H9 (cell line): Measurements from ENCODE around the gene PKD2L1. TPM values are rescaled to one million over a fixed set of nuclear protein-coding genes. Genes with fewer than 3 reads are reported as not detected.

ENCODE experiments used
- DNase-seq: peaks from one replicate; pipeline ENCODE4 v3.0.0-alpha.2; 2017
- H2AFZ ChIP-seq: one replicate; pipeline ENCODE4 v1.6.1; 2013; ENCODE audit warnings: mild to moderate bottlenecking, low read length, control low read depth, moderate library complexity
- H2AK5ac ChIP-seq: 2 replicates; pipeline ENCODE4 v1.6.1; 2013; ENCODE audit warnings: low read length, control low read depth, mixed read lengths; ENCODE audit not compliant: insufficient read length
- H2BK120ac ChIP-seq: one replicate; pipeline ENCODE4 v1.6.1; 2013; ENCODE audit warnings: low read depth, mild to moderate bottlenecking, low read length, control low read depth, inconsistent platforms; ENCODE audit not compliant: poor library complexity, severe bottlenecking
- H2BK12ac ChIP-seq: 2 replicates; pipeline ENCODE4 v1.6.1; 2013; ENCODE audit warnings: low read length, control low read depth, mixed read lengths, low read depth; ENCODE audit not compliant: insufficient read length
- H2BK15ac ChIP-seq: 2 replicates; pipeline ENCODE4 v1.6.1; 2013; ENCODE audit warnings: low read depth, low read length, control low read depth
- H2BK20ac ChIP-seq: one replicate; pipeline ENCODE4 v1.6.1; 2013; ENCODE audit warnings: low read depth, mild to moderate bottlenecking, low read length, control low read depth, inconsistent platforms; ENCODE audit not compliant: poor library complexity, severe bottlenecking
- H2BK5ac ChIP-seq: 2 replicates; pipeline ENCODE4 v1.6.1; 2013; ENCODE audit warnings: low read length, control low read depth, mixed read lengths; ENCODE audit not compliant: insufficient read length
- H3K14ac ChIP-seq: 2 replicates; pipeline ENCODE4 v1.6.1; 2013; ENCODE audit warnings: low read length, control low read depth; ENCODE audit not compliant: insufficient read depth
- H3K18ac ChIP-seq: 2 replicates; pipeline ENCODE4 v1.6.1; 2013; ENCODE audit warnings: low read depth, mild to moderate bottlenecking, mixed read lengths, low read length, control low read depth; ENCODE audit not compliant: insufficient read length
- H3K23ac ChIP-seq: 2 replicates; pipeline ENCODE4 v1.6.1; 2013; ENCODE audit warnings: low read length, control low read depth, mixed read lengths, low read depth; ENCODE audit not compliant: insufficient read length
- H3K23me2 ChIP-seq: 2 replicates; pipeline ENCODE4 v1.6.1; 2013; ENCODE audit warnings: low read depth, mild to moderate bottlenecking, mixed read lengths, low read length, control low read depth; ENCODE audit not compliant: insufficient read length, poor library complexity, severe bottlenecking
- H3K27ac ChIP-seq: 2 replicates; pipeline ENCODE4 v1.5.1; 2013; ENCODE audit warnings: low read length, control low read depth, mixed read lengths, low read depth; ENCODE audit not compliant: insufficient read length
- H3K27me3 ChIP-seq: 2 replicates; pipeline ENCODE4 v1.6.1; 2013; ENCODE audit warnings: low read length, control low read depth, inconsistent platforms; ENCODE audit not compliant: insufficient read depth
- H3K4ac ChIP-seq: 2 replicates; pipeline ENCODE4 v1.6.1; 2013; ENCODE audit warnings: low read depth, mild to moderate bottlenecking, control low read depth, inconsistent platforms, low read length, moderate library complexity
- H3K4me1 ChIP-seq: 2 replicates; pipeline ENCODE4 v1.6.1; 2013; ENCODE audit warnings: low read length, control low read depth, inconsistent platforms; ENCODE audit not compliant: insufficient read depth
- H3K4me2 ChIP-seq: 2 replicates; pipeline ENCODE4 v1.6.1; 2013; ENCODE audit warnings: low read length, control low read depth, mixed read lengths; ENCODE audit not compliant: insufficient read length, insufficient read depth
- H3K56ac ChIP-seq: 2 replicates; pipeline ENCODE4 v1.6.1; 2013; ENCODE audit warnings: low read depth, mild to moderate bottlenecking, mixed read lengths, low read length, control low read depth; ENCODE audit not compliant: insufficient read length
- H3K79me1 ChIP-seq: 2 replicates; pipeline ENCODE4 v1.6.1; 2013; ENCODE audit warnings: low read depth, mild to moderate bottlenecking, moderate library complexity, low read length, control low read depth, inconsistent platforms; ENCODE audit not compliant: insufficient read depth, poor library complexity, severe bottlenecking
- H3K79me2 ChIP-seq: 2 replicates; pipeline ENCODE4 v1.6.1; 2013; ENCODE audit warnings: low read length, control low read depth, inconsistent platforms; ENCODE audit not compliant: insufficient read depth
- H3K9ac ChIP-seq: 2 replicates; pipeline ENCODE4 v1.6.1; 2013; ENCODE audit warnings: low read length, control low read depth, mixed read lengths; ENCODE audit not compliant: insufficient read length; ENCODE audit errors: extremely low read depth
- H3K9me3 ChIP-seq: one replicate; pipeline ENCODE4 v1.6.1; 2013; ENCODE audit warnings: low read depth, low read length, inconsistent platforms; ENCODE audit not compliant: control insufficient read depth
- H3T11ph ChIP-seq: one replicate; pipeline ENCODE4 v1.6.1; 2013; ENCODE audit warnings: mild to moderate bottlenecking, low read length, control low read depth, inconsistent platforms
- H4K20me1 ChIP-seq: one replicate; pipeline ENCODE4 v1.6.1; 2013; ENCODE audit not compliant: control insufficient read depth, insufficient read length, insufficient read depth
- H4K5ac ChIP-seq: 2 replicates; pipeline ENCODE4 v1.6.1; 2013; ENCODE audit warnings: low read depth, mild to moderate bottlenecking, mixed read lengths, low read length, control low read depth; ENCODE audit not compliant: insufficient read length
- H4K8ac ChIP-seq: replicated peaks from 2 replicates; pipeline ENCODE4 v1.6.1; 2013; ENCODE audit warnings: low read length, control low read depth, mixed read lengths, low read depth; ENCODE audit not compliant: insufficient read length
- H4K91ac ChIP-seq: 2 replicates; pipeline ENCODE4 v1.6.1; 2013; ENCODE audit warnings: low read depth, mild to moderate bottlenecking, moderate library complexity, mixed read lengths, low read length, control low read depth; ENCODE audit not compliant: insufficient read length
- H3K27ac Mint-ChIP-seq, 3 experiments: 2 replicates in 2 of 3; 3 replicates in 1 of 3; pipeline ENCODE4 v1.8.0; 2020 to 2021; ENCODE audit warnings: mixed read lengths in 3 of 3, mild to moderate bottlenecking in 1 of 3, moderate library complexity in 1 of 3
- H3K27me3 Mint-ChIP-seq: 2 replicates; pipeline ENCODE4 v1.8.0; 2021; ENCODE audit warnings: low read depth, mild to moderate bottlenecking, moderate library complexity, mixed read lengths
- H3K36me3 Mint-ChIP-seq, 3 experiments: 2 replicates in 2 of 3; 3 replicates in 1 of 3; pipeline ENCODE4 v1.8.0; 2020 to 2021; ENCODE audit warnings: low read depth in 3 of 3, mixed read lengths in 3 of 3; ENCODE audit not compliant: insufficient read depth in 1 of 3
- H3K4me1 Mint-ChIP-seq, 2 experiments: 2 replicates each; pipeline ENCODE4 v1.8.0; 2020; ENCODE audit warnings: mixed read lengths in 2 of 2
- H3K4me3 Mint-ChIP-seq, 2 experiments: 2 replicates in 1 of 2; 3 replicates in 1 of 2; pipeline ENCODE4 v1.8.0; 2020 to 2021; ENCODE audit warnings: mild to moderate bottlenecking in 2 of 2, mixed read lengths in 2 of 2, moderate library complexity in 1 of 2
- H3K9me3 Mint-ChIP-seq, 2 experiments: 2 replicates in 1 of 2; 3 replicates in 1 of 2; pipeline ENCODE4 v1.8.0; 2020; ENCODE audit warnings: mild to moderate bottlenecking in 2 of 2, mixed read lengths in 2 of 2, moderate library complexity in 1 of 2
- CTCF ChIP-seq: fragments of 200-600 bp; sonication (generic); conservative IDR thresholded peaks from 3 replicates; pipeline ENCODE4 v1.8.0; 2021; ENCODE audit warnings: antibody characterized with exemption, mild to moderate bottlenecking
- WGBS: extraction: QIAGEN DNeasy Blood & Tissue Kit; methylation state at CpG from one replicate; pipeline ENCODE4 v1.1.7; 2013; ENCODE audit warnings: missing lambda C conversion rate, low lambda C conversion rate, mixed read lengths; ENCODE audit not compliant: insufficient read length; ENCODE audit errors: extremely low coverage; 5-methylcytosine and 5-hydroxymethylcytosine counted together
- total RNA-seq: library from RNA; stranded (reverse); gene quantifications from 2 replicates; pipeline ENCODE4 v1.2.1, GENCODE V29; 2021

The PKD2L1 gene
- total RNA-seq, 1 experiment from 2014 or later = 0.20 TPM

DNA sequence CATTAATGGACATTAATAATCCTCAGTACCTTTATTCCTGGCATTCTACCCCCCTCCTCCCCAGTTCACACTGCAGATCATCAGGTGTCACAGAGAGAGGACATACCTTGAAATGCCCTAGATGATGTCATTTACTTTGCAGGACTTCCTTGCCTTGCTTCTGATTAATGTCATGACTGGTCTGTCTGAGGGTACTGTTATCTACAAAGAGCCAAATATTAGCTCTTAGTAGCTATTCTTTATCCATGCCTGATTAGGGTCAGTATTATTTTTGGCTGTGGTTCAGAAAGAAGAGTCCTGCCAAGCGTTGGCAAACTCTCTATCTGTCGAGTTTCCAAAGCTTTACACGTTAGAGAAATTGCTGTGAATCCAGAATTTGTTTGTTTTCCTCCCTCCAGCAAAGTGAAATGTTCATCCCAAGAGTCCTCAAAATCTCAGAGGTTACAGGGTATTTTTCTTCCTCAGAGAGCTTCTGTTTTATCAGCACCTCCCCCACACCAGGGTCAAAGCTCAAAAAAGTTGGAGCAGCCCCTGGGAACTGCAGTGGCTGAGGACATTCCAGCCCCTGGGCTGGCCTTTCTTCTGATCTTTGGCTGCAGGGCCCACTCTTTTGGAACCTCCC is 29.6 kb upstream of the PKD2L1 start:
- Histone ChIP-seq H4K5ac (no peak overlapping the region), H3K27ac (peak overlapping the region; percentile 33), H3T11ph (no peak overlapping the region), H2BK20ac (no peak overlapping the region), H4K8ac (no peak overlapping the region), H2BK12ac (no peak overlapping the region), H3K9me3 (no peaks in the 10 kb centered on the region), H3K79me1 (peaks cover 3% of the 10 kb centered on the region), H4K20me1 (peaks cover 3% of the 10 kb centered on the region), H2AFZ (no peak overlapping the region), H2BK15ac (no peak overlapping the region), H3K18ac (no peak overlapping the region), H3K9ac (no peak overlapping the region), H3K4ac (no peak overlapping the region), H3K14ac (no peak overlapping the region), H2AK5ac (no peak overlapping the region), H3K56ac (no peak overlapping the region), H3K23me2 (no peaks in the 10 kb centered on the region), H3K4me2 (no peak overlapping the region), H4K91ac (no peak overlapping the region), H2BK5ac (no peak overlapping the region), H3K4me1 (peaks cover 3% of the 10 kb centered on the region; the same call in 1 of the 2 replicates), H2BK120ac (no peak overlapping the region), H3K79me2 (peaks cover 2% of the 10 kb centered on the region; the same call in 1 of the 2 replicates), H3K27me3 (no peaks in the 10 kb centered on the region), H3K23ac (no peak overlapping the region)
- TF ChIP-seq CTCF = no peak
- Mint-ChIP-seq H3K36me3 (peaks cover 63 to 92% (median 88%) of the 10 kb centered on the region in 3 experiments), H3K4me3 (no peak overlapping the region; a peak in 1 of 5 replicates), H3K9me3 (no peaks in the 10 kb centered on the region), H3K4me1 (peaks cover 36 to 39% of the 10 kb centered on the region in 2 experiments), H3K27ac (peak overlapping the region; percentile 68 to 87 (median 85); a peak in 6 of 7 replicates), H3K27me3 (peaks cover 1% of the 10 kb centered on the region; the same call in 1 of the 2 replicates)
- WGBS = no CpG with 5 or more reads among the region's 3 CpGs
- no peak for DNase-seq
